ENCODE results near the gene SMARCC1. TPM values are rescaled to one million over a fixed set of nuclear protein-coding genes. Genes with fewer than 3 reads are reported as not detected.
A peak's percentile ranks its signal among the peaks of the same experiment; 100 is the strongest.

Gene SMARCC1
- total and polyA plus RNA-seq, 2 of the 4 experiments (the other 2 are of a cell fraction): 18.6 to 39.6 TPM

GRCh38 chr3:47666118-47666517 lies 115.6 kb downstream of the SMARCC1 start (continued):
- no peak for TF ChIP-seq CHD1 (IDR thresholded peaks at IDR 0.05; ENCODE audit: low read depth, low read length)

- CTCF ChIA-PET: no interaction called here
- Histone ChIP-seq H3K36me3 (ENCODE audit: control insufficient read depth, insufficient read depth, low read length) (peaks cover 8% of the 10 kb centered on the region), H4K5ac (ENCODE audit: low read depth, low read length) (no peak overlapping the region), H2BK20ac (ENCODE audit: low read depth, low read length) (no peak overlapping the region), H3K4me1 (ENCODE audit: control insufficient read depth, insufficient read depth, low read length) (0 out of 2 replicates have a peak, but pooled peaks cover 2% of the 10 kb centered on the region), H3K14ac (replicated peaks; ENCODE audit: low read depth, low read length) (no peak overlapping the region), H3K9ac (ENCODE audit: low read depth, low read length) (no peak overlapping the region), H3K27me3 (ENCODE audit: control insufficient read depth, insufficient read depth, low read length) (no peaks in the 10 kb centered on the region), H4K20me1 (ENCODE audit: insufficient read depth, low read length) (peaks cover 5% of the 10 kb centered on the region), H3K4me2 (ENCODE audit: low read depth, low read length) (no peak overlapping the region), H4K91ac (ENCODE audit: insufficient read depth, low read depth, low read length) (no peak overlapping the region), H3K56ac (ENCODE audit: extremely low read depth, insufficient read depth, low read length) (no peak overlapping the region), H3K23ac (ENCODE audit: low read depth, low read length) (peak overlapping the region; percentile 9; the same call in 1 of the 2 replicates), H2BK120ac (ENCODE audit: low read depth, low read length) (no peak overlapping the region), H4K8ac (ENCODE audit: low read depth in 2 of 2, low read length in 2 of 2) (no peak overlapping the region), H2AK5ac (ENCODE audit: low read depth, low read length) (no peak overlapping the region), H3K9me1 (ENCODE audit: insufficient read depth, low read length) (peaks cover 5% of the 10 kb centered on the region; the same call in 1 of the 2 replicates), H3K27ac (ENCODE audit: insufficient read depth, low read length) (no peak overlapping the region), H3K4ac (ENCODE audit: low read depth, low read length) (no peak overlapping the region), H3K79me1 (ENCODE audit: low read depth in 1 of 2, low read length in 2 of 2) (peaks cover 0 to 16% of the 10 kb centered on the region in 2 experiments; a peak in 3 of 4 replicates), H3K18ac (ENCODE audit: low read depth, low read length) (no peak overlapping the region), H2BK15ac (ENCODE audit: low read depth, low read length) (no peak overlapping the region), H3K4me3 (ENCODE audit: insufficient read depth, low read depth, low read length) (no peak overlapping the region), H2AFZ (replicated peaks; ENCODE audit: low read length, poor library complexity) (no peak overlapping the region), H2AK9ac (replicated peaks; ENCODE audit: low read depth, low read length, poor library complexity) (no peak overlapping the region), H2BK5ac (ENCODE audit: low read depth, low read length, poor library complexity, severe bottlenecking) (no peak overlapping the region), H3K9me3 (ENCODE audit: control insufficient read depth, insufficient read depth, low read length) (no peaks in the 10 kb centered on the region)
- no CpG with 5 or more reads among the region's 2 CpGs for WGBS, 2 experiments (ENCODE audit: extremely low coverage in 2 of 2, insufficient read length in 1 of 2)
- intact Hi-C loops (cut with micrococcal nuclease) (no loop called here), dilution Hi-C loops (cut with HindIII; ENCODE audit: low sequenced_read_pairs, unreplicated experiment) (no loop called here), in situ Hi-C loops (cut with MboI; ENCODE audit: low sequenced_read_pairs) (no loop called here)
- BruUV-seq (replicated peaks): no TSS peak
- POLR2A ChIA-PET (ENCODE audit: unreplicated experiment): no interaction called here
- ATAC-seq (ENCODE audit: low read depth) (no peak), DNase-seq (no peak)
- no peak for TF ChIP-seq CHD1 (IDR thresholded peaks at IDR 0.05; ENCODE audit: low read depth, low read length)
- TF ChIP-seq FOS (IDR thresholded peaks at IDR 0.05; ENCODE audit: low read depth, low read length): no peak
- TF ChIP-seq BHLHE40 (IDR thresholded peaks at IDR 0.05; ENCODE audit: low read depth, low read length): no peak
- no peak for TF ChIP-seq POLR2A (IDR thresholded peaks at IDR 0.05; ENCODE audit: low read depth, low read length)
- TF ChIP-seq CTCF (conservative IDR thresholded peaks at IDR 0.05; ENCODE audit: low read depth, low read length): peak; percentile 13; the same call in 1 of the 2 replicates
- TF ChIP-seq MAZ (IDR thresholded peaks at IDR 0.05; ENCODE audit: borderline replicate concordance, low read depth, low read length): no peak
- no peak for TF ChIP-seq MAFK (IDR thresholded peaks at IDR 0.05; ENCODE audit: low read depth, low read length)
- TF ChIP-seq USF2 (IDR thresholded peaks at IDR 0.05; ENCODE audit: low read depth, low read length): no peak
Measured at GRCh38 chr3:47664519-47664918, 117.2 kb downstream of the SMARCC1 start.
